ENCODE data around the gene PPP6R2.
"Not testable (repeated sequence)": the region's sequence is repeated elsewhere in the genome, so short reads cannot be mapped to it uniquely, and the experiment has no call there.

Gene PPP6R2

GRCh38 chr22:50348058-50348457, 4.9 kb downstream of the PPP6R2 start:
- no peak for DNase-seq

GRCh38 chr22:50356186-50356585, 13.1 kb downstream of the PPP6R2 start:
- no peak for DNase-seq

GRCh38 chr22:50357222-50357621, 14.1 kb downstream of the PPP6R2 start:
- DNase-seq, result no peak

- DNase-seq, result no peak
Observed at GRCh38 chr22:50357756-50358155, 14.6 kb downstream of the PPP6R2 start.

GRCh38 chr22:50360578-50360977, 17.5 kb downstream of the PPP6R2 start:
- DNase-seq, result no peak

GRCh38 chr22:50361222-50361621, 18.1 kb downstream of the PPP6R2 start:
- DNase-seq, result no peak

- no peak for DNase-seq
Observed at GRCh38 chr22:50361688-50362087, 18.6 kb downstream of the PPP6R2 start.

- no peak for DNase-seq
Observed at GRCh38 chr22:50363166-50363802, 20.2 kb downstream of the PPP6R2 start.

- DNase-seq, result not testable (repeated sequence)
Observed at GRCh38 chr22:50363803-50364194, 20.7 kb downstream of the PPP6R2 start.

- DNase-seq, result no peak
Observed at GRCh38 chr22:50367778-50368500, 24.8 kb downstream of the PPP6R2 start.

GRCh38 chr22:50371101-50371648, 28.0 kb downstream of the PPP6R2 start:
- no peak for DNase-seq

GRCh38 chr22:50376085-50376651, 33.0 kb downstream of the PPP6R2 start:
- DNase-seq, result no peak

GRCh38 chr22:50381021-50381555, 38.0 kb downstream of the PPP6R2 start:
- DNase-seq, result not testable (repeated sequence)

GRCh38 chr22:50396751-50397370, 53.7 kb downstream of the PPP6R2 start:
- DNase-seq, result no peak

- DNase-seq, result not testable (repeated sequence)
Observed at GRCh38 chr22:50397371-50398060, 54.4 kb downstream of the PPP6R2 start.

- no peak for DNase-seq
Observed at GRCh38 chr22:50398831-50399648, 55.9 kb downstream of the PPP6R2 start.

GRCh38 chr22:50399751-50400331, 56.7 kb downstream of the PPP6R2 start:
- no peak for DNase-seq

GRCh38 chr22:50400406-50400805, 57.3 kb downstream of the PPP6R2 start:
- no peak for DNase-seq

GRCh38 chr22:50400931-50401330, 57.8 kb downstream of the PPP6R2 start:
- DNase-seq, result no peak

- DNase-seq, result no peak
Observed at GRCh38 chr22:50401907-50402306, 58.8 kb downstream of the PPP6R2 start.

GRCh38 chr22:50403701-50404101, 60.6 kb downstream of the PPP6R2 start:
- DNase-seq, result no peak

All from T1000 (cell line).